ENCODE results near the gene RFTN2. TPM values are rescaled to one million over a fixed set of nuclear protein-coding genes. Genes with fewer than 3 reads are reported as not detected.
A peak's percentile ranks its signal among the peaks of the same experiment; 100 is the strongest.
"Not testable (repeated sequence)": the region's sequence is repeated elsewhere in the genome, so short reads cannot be mapped to it uniquely, and the experiment has no call there.

The RFTN2 gene
- total RNA-seq, 2 donors from 2014 or later, result 0.17 to 0.29 TPM

DNA sequence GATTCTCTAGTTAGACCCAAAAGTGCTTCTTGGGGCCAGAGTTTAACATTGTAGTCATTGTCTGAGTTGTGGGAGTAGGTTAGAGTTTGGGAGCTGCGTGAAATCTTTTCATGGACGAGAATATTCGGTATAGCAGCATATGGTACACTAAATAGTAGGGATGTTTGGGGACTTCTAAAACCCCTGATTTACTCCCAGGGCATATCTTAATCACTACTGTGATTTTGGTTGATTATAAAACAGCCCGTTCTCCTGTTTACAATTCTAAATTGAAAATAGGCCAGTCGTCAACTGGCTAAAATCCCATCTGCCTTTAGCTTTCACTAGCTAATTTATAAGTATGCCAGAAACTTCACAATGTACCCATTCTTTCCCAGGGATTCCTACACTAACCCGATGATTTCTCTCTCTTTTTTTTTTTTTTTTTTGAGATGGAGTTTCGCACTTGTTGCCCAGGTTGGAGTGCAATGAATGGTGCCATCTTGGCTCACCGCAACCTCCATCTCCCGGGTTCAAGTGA lies 115.2 kb downstream of the RFTN2 start:
- Mint-ChIP-seq H3K36me3 (ENCODE audit: low read depth) (peaks cover 50% of the 10 kb centered on the region), H3K27me3 (no peaks in the 10 kb centered on the region), H3K4me3 (no peak overlapping the region), H3K27ac (no peak overlapping the region), H3K4me1 (peaks cover under 1% of the 10 kb centered on the region), H3K9me3 (no peaks in the 10 kb centered on the region)
- no peak for ATAC-seq (replicated peaks)

DNA sequence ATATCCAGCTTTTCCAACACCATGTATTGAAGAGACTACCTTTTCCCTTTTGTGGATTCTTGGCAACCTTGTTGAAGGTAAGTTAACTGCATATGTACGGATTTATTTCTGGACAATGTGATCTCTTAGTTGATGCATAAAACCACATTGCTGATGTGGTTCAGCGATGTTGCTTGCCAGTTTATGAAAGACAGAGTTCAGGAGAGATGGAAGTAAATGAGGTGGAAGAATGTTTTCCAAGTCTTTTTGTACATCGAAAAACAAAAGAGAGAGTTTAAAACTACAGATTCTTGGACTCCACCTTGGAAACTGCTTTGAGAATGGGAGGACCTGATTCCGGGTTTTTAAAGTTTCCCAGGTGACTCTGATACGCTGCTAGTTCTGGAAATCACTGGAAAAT lies 115.7 kb downstream of the RFTN2 start:
- H3K4me3 Mint-ChIP-seq, result no peak overlapping the region
- no peak overlapping the region for H3K27ac Mint-ChIP-seq
- H3K4me1 Mint-ChIP-seq, result no peaks in the 10 kb centered on the region
- H3K27me3 Mint-ChIP-seq, result no peaks in the 10 kb centered on the region
- ATAC-seq (replicated peaks), result no peak
- peaks cover 45% of the 10 kb centered on the region for H3K36me3 Mint-ChIP-seq (ENCODE audit: low read depth)
- no peaks in the 10 kb centered on the region for H3K9me3 Mint-ChIP-seq

DNA sequence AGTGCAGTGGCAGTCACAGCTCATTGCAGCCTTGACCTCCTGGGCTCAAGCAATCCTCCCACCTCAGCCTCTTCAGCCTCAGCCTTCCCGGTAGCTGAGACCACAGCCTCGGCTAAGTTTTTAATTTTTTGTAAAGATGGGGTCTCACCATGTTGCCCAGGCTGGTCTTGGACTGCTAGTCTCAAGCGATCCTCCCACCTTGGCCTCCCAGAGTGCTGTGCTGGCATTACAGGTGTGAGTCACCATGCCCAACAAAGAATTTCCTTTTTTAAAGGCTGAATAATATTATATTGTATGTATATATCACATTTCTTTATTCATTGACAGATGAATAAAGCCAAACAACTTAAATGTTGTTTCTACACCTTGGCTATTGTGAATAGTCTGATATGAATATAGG lies 117.0 kb downstream of the RFTN2 start:
- H3K4me3 Mint-ChIP-seq, result no peak overlapping the region
- no peaks in the 10 kb centered on the region for H3K27me3 Mint-ChIP-seq
- H3K36me3 Mint-ChIP-seq (ENCODE audit: low read depth), result peaks cover 42% of the 10 kb centered on the region
- H3K9me3 Mint-ChIP-seq, result no peaks in the 10 kb centered on the region
- no peak overlapping the region for H3K27ac Mint-ChIP-seq
- no peak for ATAC-seq (replicated peaks)
- H3K4me1 Mint-ChIP-seq, result no peaks in the 10 kb centered on the region

DNA sequence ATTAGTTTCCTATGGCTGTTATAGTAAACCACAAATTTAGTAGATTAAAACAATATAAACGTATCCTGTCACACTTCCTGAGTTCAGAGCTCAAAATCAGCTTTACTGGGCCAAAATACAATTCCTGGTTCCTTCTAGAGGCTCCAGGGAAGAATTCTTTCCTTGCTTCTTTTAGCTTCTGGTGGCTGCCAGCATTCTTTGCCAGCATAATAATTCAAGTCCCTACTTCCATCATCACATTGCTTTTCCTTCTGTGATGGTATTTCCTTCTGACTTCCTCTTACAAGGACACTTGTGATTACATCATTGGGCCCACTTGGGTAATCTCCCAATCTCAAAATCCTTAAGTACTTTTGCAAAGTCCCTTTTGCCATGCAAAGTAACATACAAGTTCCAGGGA lies 118.9 kb downstream of the RFTN2 start:
- no peak overlapping the region for H3K4me3 Mint-ChIP-seq
- H3K9me3 Mint-ChIP-seq, result no peaks in the 10 kb centered on the region
- no peak for ATAC-seq (replicated peaks)
- H3K27me3 Mint-ChIP-seq, result no peaks in the 10 kb centered on the region
- peaks cover 62% of the 10 kb centered on the region for H3K36me3 Mint-ChIP-seq (ENCODE audit: low read depth)
- H3K27ac Mint-ChIP-seq, result peak overlapping the region; percentile 46
- no peaks in the 10 kb centered on the region for H3K4me1 Mint-ChIP-seq

DNA sequence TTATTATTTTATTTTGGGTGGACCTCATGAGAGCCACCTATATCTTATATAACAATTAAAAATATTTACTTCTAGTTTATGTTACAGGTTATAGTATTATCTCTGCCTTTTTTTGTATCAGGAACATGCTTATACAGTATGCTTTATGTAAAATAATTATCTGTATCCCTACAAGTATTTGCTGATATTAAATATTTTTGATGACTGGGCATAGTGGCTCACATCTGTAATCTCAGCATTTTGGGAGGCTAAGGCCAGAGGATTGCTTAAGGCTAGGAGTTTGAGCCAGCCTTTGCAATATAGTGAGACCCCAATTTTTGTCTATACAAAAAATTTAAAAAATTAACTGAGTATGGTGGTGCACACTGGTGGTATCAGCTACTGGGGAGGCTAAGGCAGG lies 119.9 kb downstream of the RFTN2 start:
- Mint-ChIP-seq H3K36me3 (ENCODE audit: low read depth) (peaks cover 64% of the 10 kb centered on the region), H3K27ac (no peak overlapping the region), H3K4me1 (no peaks in the 10 kb centered on the region), H3K27me3 (no peaks in the 10 kb centered on the region), H3K9me3 (no peaks in the 10 kb centered on the region), H3K4me3 (no peak overlapping the region)
- ATAC-seq (replicated peaks), result no peak

DNA sequence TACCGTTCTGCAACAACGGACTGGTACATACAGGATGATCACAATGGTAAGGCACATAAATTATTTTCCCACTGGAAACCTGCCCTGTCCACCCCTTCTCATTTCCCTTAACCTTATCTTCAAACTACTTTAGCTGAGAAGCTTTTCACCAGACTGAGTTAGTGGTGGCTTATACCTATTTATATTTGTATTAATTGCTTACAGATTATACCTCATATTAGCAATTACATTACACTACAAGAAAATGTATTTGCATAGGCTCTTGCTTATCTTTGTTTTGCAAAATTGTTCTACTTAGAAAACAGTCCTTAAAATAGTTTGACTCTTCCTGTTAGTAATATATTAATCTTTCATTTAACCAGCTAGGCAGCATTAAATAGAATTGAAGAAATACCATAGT lies 124.1 kb downstream of the RFTN2 start:
- H3K9me3 Mint-ChIP-seq; H3K4me1 Mint-ChIP-seq; ATAC-seq (replicated peaks); H3K27me3 Mint-ChIP-seq; H3K4me3 Mint-ChIP-seq; H3K27ac Mint-ChIP-seq: not testable (repeated sequence)
- H3K36me3 Mint-ChIP-seq (ENCODE audit: low read depth), result peaks cover 88% of the 10 kb centered on the region

DNA sequence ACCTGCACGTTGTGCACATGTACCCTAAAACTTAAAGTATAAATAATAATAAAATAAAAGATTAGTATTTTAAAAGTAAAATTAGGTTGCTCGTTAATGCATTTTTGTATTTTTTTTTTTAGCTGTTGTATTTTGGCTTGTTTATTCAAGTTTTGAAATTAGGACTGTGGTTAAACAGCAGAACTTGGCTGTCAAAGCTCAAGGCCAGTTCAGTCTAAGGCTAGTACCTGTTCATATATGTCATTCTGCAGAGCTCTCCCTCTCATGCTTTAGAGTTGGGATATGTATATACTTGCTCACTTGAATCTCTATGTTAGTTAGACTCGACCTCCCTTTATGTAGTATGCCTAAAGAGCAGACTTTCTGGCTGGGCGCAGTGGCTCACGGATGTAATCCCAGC lies 126.8 kb downstream of the RFTN2 start:
- no peaks in the 10 kb centered on the region for H3K9me3 Mint-ChIP-seq
- H3K4me3 Mint-ChIP-seq, result no peak overlapping the region
- H3K36me3 Mint-ChIP-seq (ENCODE audit: low read depth), result peaks cover 91% of the 10 kb centered on the region
- peaks cover 6% of the 10 kb centered on the region for H3K4me1 Mint-ChIP-seq
- no peak for ATAC-seq (replicated peaks)
- H3K27ac Mint-ChIP-seq, result no peak overlapping the region
- no peaks in the 10 kb centered on the region for H3K27me3 Mint-ChIP-seq

DNA sequence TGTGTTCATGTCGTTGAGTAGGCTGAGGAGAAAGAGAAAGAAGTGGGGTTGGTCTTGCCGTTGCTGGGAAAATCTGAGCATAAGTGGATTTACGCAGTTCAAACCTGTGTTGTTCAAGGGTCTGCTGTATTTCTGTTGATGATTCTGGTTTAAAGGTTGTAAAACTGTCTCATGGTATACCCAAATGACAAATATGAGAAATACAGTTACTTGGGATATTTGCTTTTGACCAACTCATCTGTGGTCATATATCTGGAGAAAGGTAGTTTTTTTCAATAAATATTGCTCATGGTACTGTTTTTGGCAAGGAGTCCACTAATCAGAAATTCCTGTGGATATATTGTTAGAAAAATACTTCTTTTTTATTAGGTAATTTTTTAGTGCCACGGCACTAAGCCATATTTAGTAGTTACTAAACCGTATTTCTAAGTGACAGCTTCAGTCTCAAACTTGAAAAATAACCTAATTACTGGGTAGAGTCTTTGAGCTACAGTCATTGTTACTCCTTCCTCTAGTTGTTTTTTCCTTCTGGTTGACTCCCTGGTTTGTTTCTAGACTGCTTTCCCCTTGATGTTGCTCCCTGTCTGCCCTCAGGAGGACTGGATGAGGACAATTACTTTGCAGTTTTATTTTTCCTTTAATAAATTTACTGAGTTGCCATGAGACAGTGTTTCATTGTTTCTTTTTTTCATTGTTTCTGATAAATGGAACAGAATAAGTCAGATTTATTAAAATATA lies 128.1 kb downstream of the RFTN2 start:
- H3K9me3 Mint-ChIP-seq, result no peaks in the 10 kb centered on the region
- H3K27ac Mint-ChIP-seq, result peak overlapping the region; percentile 72
- peaks cover 91% of the 10 kb centered on the region for H3K36me3 Mint-ChIP-seq (ENCODE audit: low read depth)
- peaks cover 6% of the 10 kb centered on the region for H3K4me1 Mint-ChIP-seq
- H3K27me3 Mint-ChIP-seq, result no peaks in the 10 kb centered on the region
- no peak for ATAC-seq (replicated peaks)
- no peak overlapping the region for H3K4me3 Mint-ChIP-seq

DNA sequence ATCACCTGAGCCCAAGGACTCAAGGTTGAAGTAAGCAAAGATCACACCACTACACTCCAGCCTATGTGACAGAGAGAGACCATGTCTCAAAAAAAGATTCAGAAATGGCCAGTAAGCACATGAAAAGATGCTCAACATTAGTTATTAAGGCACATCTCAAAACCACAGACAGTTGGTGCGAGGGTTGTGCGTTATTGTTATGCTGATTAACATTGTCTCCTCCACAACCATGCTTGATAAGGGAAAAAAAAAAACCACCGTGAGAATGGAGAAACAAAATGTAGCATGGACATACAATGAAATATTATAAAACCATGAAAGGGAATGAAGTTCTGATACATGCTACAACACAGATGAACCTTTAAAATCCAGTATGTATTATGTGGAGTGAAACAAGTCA lies 132.2 kb downstream of the RFTN2 start:
- Mint-ChIP-seq H3K4me1 (peaks cover 18% of the 10 kb centered on the region), H3K9me3 (no peaks in the 10 kb centered on the region), H3K4me3 (no peak overlapping the region), H3K36me3 (ENCODE audit: low read depth) (peaks cover 91% of the 10 kb centered on the region), H3K27me3 (no peaks in the 10 kb centered on the region), H3K27ac (no peak overlapping the region)
- ATAC-seq (replicated peaks), result no peak

DNA sequence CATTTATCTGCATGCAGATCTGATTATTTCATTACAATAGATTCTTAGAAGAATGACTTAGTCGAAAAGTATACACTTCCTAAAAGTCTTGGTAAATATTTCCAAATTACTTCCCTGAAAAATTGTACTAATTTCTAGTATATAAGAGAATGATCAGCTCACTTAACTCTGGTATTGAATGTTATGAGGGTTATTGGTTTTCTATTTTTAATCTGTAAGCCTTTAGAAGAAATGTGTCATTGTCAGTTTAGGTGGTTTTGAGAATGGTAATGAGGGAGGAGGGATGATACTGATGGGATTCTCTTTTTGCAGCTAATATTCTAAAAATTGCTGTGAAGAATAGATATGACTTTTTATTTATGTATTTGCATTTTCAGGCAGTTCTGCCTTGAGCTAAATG lies 135.7 kb downstream of the RFTN2 start:
- H3K36me3 Mint-ChIP-seq (ENCODE audit: low read depth), result peaks cover 100% of the 10 kb centered on the region
- H3K9me3 Mint-ChIP-seq, result no peaks in the 10 kb centered on the region
- peaks cover 20% of the 10 kb centered on the region for H3K4me1 Mint-ChIP-seq
- ATAC-seq (replicated peaks), result no peak
- H3K27me3 Mint-ChIP-seq, result no peaks in the 10 kb centered on the region
- H3K4me3 Mint-ChIP-seq, result no peak overlapping the region
- no peak overlapping the region for H3K27ac Mint-ChIP-seq

DNA sequence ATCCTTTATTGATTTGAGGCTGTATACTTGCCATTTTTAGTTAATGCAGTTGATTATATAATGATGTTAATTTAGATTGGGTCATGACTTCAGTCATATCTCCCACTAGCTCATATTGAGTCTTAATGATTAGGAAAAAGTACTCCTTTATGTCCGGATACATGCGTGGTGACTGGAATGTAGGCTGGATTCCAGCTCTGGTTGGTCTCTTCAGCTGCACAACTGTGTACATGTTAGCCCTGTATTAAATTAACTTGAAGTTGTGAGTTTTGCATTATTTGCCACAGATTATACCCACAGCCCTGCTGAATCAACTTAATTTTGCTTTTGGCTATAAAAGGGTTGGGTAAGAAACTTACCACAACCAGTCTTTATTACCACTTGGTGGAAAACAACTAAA lies 137.0 kb downstream of the RFTN2 start:
- peaks cover 97% of the 10 kb centered on the region for H3K36me3 Mint-ChIP-seq (ENCODE audit: low read depth)
- peak overlapping the region; percentile 65 for H3K27ac Mint-ChIP-seq
- no peak for ATAC-seq (replicated peaks)
- H3K9me3 Mint-ChIP-seq, result no peaks in the 10 kb centered on the region
- H3K27me3 Mint-ChIP-seq, result no peaks in the 10 kb centered on the region
- H3K4me3 Mint-ChIP-seq, result no peak overlapping the region
- peaks cover 23% of the 10 kb centered on the region for H3K4me1 Mint-ChIP-seq

Other genes starting within 250 kb of the RFTN2 start
- gene SF3B1, start 240.6 kb downstream of the RFTN2 start, total RNA-seq, result 100 to 1,000 TPM; 273 to 277 TPM
- 10 to 100 TPM; 15.8 to 20.1 TPM for gene COQ10B, start 222.0 kb downstream of the RFTN2 start, total RNA-seq
- gene HSPD1, start 175.7 kb downstream of the RFTN2 start, total RNA-seq, result 100 to 1,000 TPM; 344 to 822 TPM
- 100 to 1,000 TPM; 151 to 313 TPM for gene HSPE1, start 175.2 kb downstream of the RFTN2 start, total RNA-seq
- 10 to 100 TPM; 13.4 to 20.1 TPM for gene MOB4, start 159.5 kb downstream of the RFTN2 start, total RNA-seq
- 10 to 100 TPM in 1 of 2 donors, 1 to 10 TPM in 1; 9.4 to 20.6 TPM for gene MARS2, start 29.8 kb upstream of the RFTN2 start, total RNA-seq
- gene BOLL, start 109.7 kb upstream of the RFTN2 start, total RNA-seq, result not detected
- 1 to 10 TPM in 1 of 2 donors, under 1 TPM in 1; 0.87 to 1.2 TPM for gene PLCL1, start 129.0 kb upstream of the RFTN2 start, total RNA-seq